ENCODE measurements around the gene PRND. TPM values are rescaled to one million over a fixed set of nuclear protein-coding genes. Genes with fewer than 3 reads are reported as not detected.

PRND gene
- total and polyA plus RNA-seq, 2 of the 8 experiments (the other 6 are each of a cell fraction or from before 2014, with no cell fraction given) = 0.09 to 0.11 TPM

DNA sequence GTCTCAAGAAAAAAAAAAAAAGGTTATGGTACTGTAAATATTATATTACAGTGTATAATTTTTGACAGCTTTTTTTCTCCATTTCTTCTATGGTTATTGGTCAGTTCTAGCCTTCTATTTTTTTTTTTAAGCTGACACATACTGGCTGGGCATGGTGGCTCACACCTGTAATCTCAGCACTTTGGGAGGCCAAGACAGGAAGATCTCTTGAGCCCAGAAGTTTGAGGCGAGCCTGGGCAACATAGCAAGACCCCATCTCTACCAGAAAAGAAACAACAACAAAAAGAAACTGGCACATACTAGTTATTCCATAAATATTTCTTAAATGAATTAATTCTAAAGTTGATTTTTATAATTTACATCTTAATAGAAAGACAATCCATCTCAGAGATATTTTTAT, 27.6 kb upstream of the PRND start:
- Histone ChIP-seq H3K9me3 (ENCODE audit: insufficient read depth in 2 of 2, low read depth in 1 of 2, low read length in 1 of 2) (no peaks in the 10 kb centered on the region), H3K4me3 (ENCODE audit: extremely low read depth in 1 of 4, insufficient read depth in 2 of 4, low read depth in 3 of 4, low read length in 4 of 4) (no peak overlapping the region), H3K4ac (replicated peaks; ENCODE audit: insufficient read length, low read depth, low read length) (no peak overlapping the region), H2AK5ac (ENCODE audit: low read depth, low read length) (no peak overlapping the region), H3K27me3 (replicated peaks in 1 of 4; ENCODE audit: control insufficient read depth in 3 of 4, extremely low read depth in 1 of 4, insufficient read depth in 3 of 4, low read length in 3 of 4) (no peaks in the 10 kb centered on the region), H3K79me1 (ENCODE audit: low read depth, low read length) (no peaks in the 10 kb centered on the region), H3K4me1 (replicated peaks in 1 of 4; ENCODE audit: control insufficient read depth in 3 of 4, insufficient read depth in 4 of 4, low read length in 3 of 4) (peaks cover 6 to 15% (median 12%) of the 10 kb centered on the region in 4 experiments; a peak in 6 of 7 replicates), H3K79me2 (ENCODE audit: control insufficient read depth in 1 of 2, insufficient read depth in 2 of 2, low read length in 2 of 2) (peaks cover 0 to 21% of the 10 kb centered on the region in 2 experiments; a peak in 2 of 4 replicates), H3K56ac (replicated peaks; ENCODE audit: insufficient read length, low read depth, low read length) (no peak overlapping the region), H3K27ac (ENCODE audit: low read depth, low read length) (no peak overlapping the region), H2AFZ (ENCODE audit: low read length) (no peak overlapping the region), H4K8ac (ENCODE audit: extremely low read depth, insufficient read depth, low read length) (no peak overlapping the region), H3K4me2 (ENCODE audit: insufficient read depth in 1 of 2, low read depth in 2 of 2, low read length in 2 of 2) (no peak overlapping the region), H2BK120ac (replicated peaks; ENCODE audit: low read depth, low read length) (no peak overlapping the region), H4K5ac (ENCODE audit: insufficient read length, low read depth, low read length) (no peak overlapping the region), H4K91ac (replicated peaks; ENCODE audit: insufficient read length, low read length) (no peak overlapping the region), H2BK12ac (ENCODE audit: low read depth, low read length) (no peak overlapping the region), H3K23me2 (ENCODE audit: low read depth, low read length) (no peaks in the 10 kb centered on the region), H4K20me1 (replicated peaks in 1 of 2; ENCODE audit: control insufficient read depth in 1 of 2, insufficient read depth in 2 of 2, low read length in 2 of 2) (no peaks in the 10 kb centered on the region), H2BK5ac (ENCODE audit: low read depth, low read length) (no peak overlapping the region), H2BK15ac (ENCODE audit: low read length) (no peak overlapping the region), H3K23ac (ENCODE audit: insufficient read length) (no peak overlapping the region), H3K18ac (ENCODE audit: extremely low read depth, low read length) (no peak overlapping the region), H2BK20ac (ENCODE audit: low read length) (no peak overlapping the region), H3K36me3 (ENCODE audit: control insufficient read depth in 2 of 4, insufficient read depth in 4 of 4, low read length in 3 of 4) (no peaks in the 10 kb centered on the region; a peak in 1 of 8 replicates), H3K9ac (replicated peaks in 1 of 4; ENCODE audit: extremely low read depth in 1 of 4, low read depth in 3 of 4, low read length in 3 of 4) (no peak overlapping the region), H3K14ac (ENCODE audit: insufficient read length) (no peak overlapping the region)
- ChIA-PET CTCF (ENCODE audit: partially characterized antibody) (interaction anchor here (0.6 to 1.0 kb wide), 4 partner anchors 26 to 82 kb away, joined by 3 to 5 read pairs (median 4); no protein-coding TSS in a partner anchor), POLR2A (ENCODE audit: partially characterized antibody) (interaction anchor here (0.9 kb wide), 1 partner anchor 10 kb away, joined by 3 read pairs; no protein-coding TSS in a partner anchor)
- no peak for DNase-seq (ENCODE audit: low read depth in 1 of 2, low spot score in 2 of 2)
- 90% methylated on average over 1 of the region's 1 CpG; no CpG with 5 or more reads in 1 of the 2 experiments for WGBS, 2 experiments (ENCODE audit: extremely low coverage in 1 of 2, insufficient coverage in 1 of 2, insufficient read length in 1 of 2, insufficient replicate concordance in 2 of 2, low coverage in 1 of 2, low lambda C conversion rate in 2 of 2, missing lambda C conversion rate in 1 of 2)
- FAIRE-seq = no peak
- no peak for TF ChIP-seq HDAC6 (IDR thresholded peaks at IDR 0.05; ENCODE audit: low read depth, low read length)
- no peak for TF ChIP-seq JUN (IDR thresholded peaks at IDR 0.05; ENCODE audit: low read depth, low read length)
- no peak for TF ChIP-seq RFX5 (IDR thresholded peaks at IDR 0.05; ENCODE audit: borderline replicate concordance, low read depth, low read length)
- no peak for TF ChIP-seq SP4 (IDR thresholded peaks at IDR 0.05; ENCODE audit: low read length)
